ENCODE data around the gene RPL34.

GRCh38 chr4:108612365-108612764 lies 8.0 kb upstream of the RPL34 start:
- TF ChIP-seq EZH2 (IDR thresholded peaks at IDR 0.05; ENCODE audit: insufficient read depth, poor library complexity, severe bottlenecking) (no peak), EZH2phosphoT487 (IDR thresholded peaks at IDR 0.05; ENCODE audit: insufficient read depth, low read depth) (no peak)
